SK-N-SH (cell line): ENCODE data around the gene MROH7. TPM values are rescaled to one million over a fixed set of nuclear protein-coding genes. Genes with fewer than 3 reads are reported as not detected.

Experiments
- CTCF ChIA-PET: fragments of 300-600, 350-600 bp; formaldehyde crosslinking; extraction: SDS; loops from one replicate; lab custom pipeline; 2021; lab: Yijun Ruan, JAX
- POLR2A ChIA-PET: fragments of 350-600 bp; sonication (Branson Sonifier 250); formaldehyde crosslinking; extraction: SDS; loops from one replicate; lab custom pipeline; 2020; ENCODE audit warnings: antibody characterized with exemption, inconsistent platforms; lab: Yijun Ruan, JAX
- DNase-seq: peaks from one replicate; pipeline ENCODE4 v3.0.0; 2012
- H2AFZ ChIP-seq: fragments of 200-600 bp; sonication (generic); 2 replicates; pipeline ENCODE4 v1.8.1; 2016; ENCODE audit warnings: antibody characterized with exemption, mild to moderate bottlenecking, low read depth
- H3F3A ChIP-seq: fragments of 200-600 bp; sonication (generic); replicated peaks from 2 replicates; pipeline ENCODE3; 2016; ENCODE audit warnings: antibody characterized with exemption, mild to moderate bottlenecking; ENCODE audit not compliant: insufficient read depth
- H3K27ac ChIP-seq, 2 experiments: fragments of 200-500 bp in 1 of 2; fragments of 200-600 bp in 1 of 2; sonication (Bioruptor generic) in 1 of 2; sonication (generic), shearing (Covaris generic) in 1 of 2; 2 replicates each; pipeline versions ENCODE4 v1.5.1 to v1.6.1; 2014 to 2016; ENCODE audit warnings: low read depth in 2 of 2, inconsistent platforms in 1 of 2, low read length in 1 of 2, mild to moderate bottlenecking in 1 of 2, mixed read lengths in 1 of 2
- H3K27me3 ChIP-seq: fragments of 200-600 bp; sonication (generic), shearing (Covaris generic); 2 replicates; pipeline ENCODE4 v1.6.1; 2016; ENCODE audit warnings: mixed run types; ENCODE audit not compliant: insufficient read depth
- H3K36me3 ChIP-seq, 2 experiments: fragments of 200-500 bp in 1 of 2; fragments of 200-600 bp in 1 of 2; sonication (Bioruptor generic) in 1 of 2; sonication (generic) in 1 of 2; replicated peaks in 1 of 2; 2 replicates each; pipeline versions ENCODE3 to v1.5.1; 2014 to 2016; ENCODE audit warnings: low read length in 1 of 2, mild to moderate bottlenecking in 1 of 2; ENCODE audit not compliant: insufficient read depth in 2 of 2, control insufficient read depth in 1 of 2
- H3K4me1 ChIP-seq, 2 experiments: fragments of 200-500 bp in 1 of 2; fragments of 200-600 bp in 1 of 2; sonication (Bioruptor generic) in 1 of 2; sonication (generic), shearing (Covaris generic) in 1 of 2; 2 replicates each; pipeline versions ENCODE4 v1.5.1 to v1.6.1; 2014 to 2016; ENCODE audit warnings: low read depth in 1 of 2, low read length in 1 of 2, mixed run types in 1 of 2; ENCODE audit not compliant: insufficient read depth in 2 of 2, control insufficient read depth in 1 of 2
- H3K4me2 ChIP-seq: fragments of 200-600 bp; sonication (generic), shearing (Covaris generic); 2 replicates; pipeline ENCODE4 v1.6.1; 2017; ENCODE audit warnings: mixed run types
- H3K4me3 ChIP-seq, 2 experiments: fragments of 200-500 bp in 1 of 2; fragments of 200-600 bp in 1 of 2; sonication (Bioruptor generic) in 1 of 2; sonication (generic), shearing (Covaris generic) in 1 of 2; 2 replicates each; pipeline versions ENCODE4 v1.5.1 to v1.8.1; 2014 to 2016; ENCODE audit warnings: low read depth in 2 of 2, inconsistent platforms in 1 of 2, low read length in 1 of 2, mild to moderate bottlenecking in 1 of 2, mixed read lengths in 1 of 2, moderate library complexity in 1 of 2
- H3K79me2 ChIP-seq: fragments of 200-600 bp; sonication (generic); 2 replicates; pipeline ENCODE4 v1.8.1; 2017; ENCODE audit warnings: mild to moderate bottlenecking; ENCODE audit not compliant: insufficient read depth
- H3K9ac ChIP-seq: fragments of 200-600 bp; sonication (generic); 2 replicates; pipeline ENCODE4 v1.6.1; 2017; ENCODE audit warnings: mixed run types
- H3K9me2 ChIP-seq: fragments of 200-600 bp; sonication (generic); 2 replicates; pipeline ENCODE4 v1.6.1; 2017; ENCODE audit warnings: mixed run types
- H3K9me3 ChIP-seq: fragments of 200-600 bp; sonication (generic); 2 replicates; pipeline ENCODE4 v1.6.1; 2017; ENCODE audit warnings: mixed run types, mild to moderate bottlenecking, moderate library complexity
- H4K20me1 ChIP-seq: fragments of 200-600 bp; sonication (generic); 2 replicates; pipeline ENCODE4 v1.6.1; 2017; ENCODE audit warnings: mild to moderate bottlenecking, mixed run types; ENCODE audit not compliant: insufficient read depth
- EP300 ChIP-seq, 2 experiments: IDR thresholded peaks; 2 replicates each; pipeline versions ENCODE4 v1.4.0 to v1.6.1; 2012; ENCODE audit warnings: borderline replicate concordance in 1 of 2, low read depth in 1 of 2, low read length in 1 of 2
- EZH2phosphoT487 ChIP-seq: fragments of 200-600 bp; sonication (generic); IDR thresholded peaks from 2 replicates; pipeline ENCODE4 v1.6.1; 2017; ENCODE audit warnings: low read depth, mixed run types, mild to moderate bottlenecking, antibody characterized with exemption, moderate library complexity, borderline replicate concordance
- FOSL2 ChIP-seq: IDR thresholded peaks from 2 replicates; pipeline ENCODE4 v1.4.0; 2012; ENCODE audit warnings: low read depth, mild to moderate bottlenecking, moderate library complexity, borderline replicate concordance
- GABPA ChIP-seq: IDR thresholded peaks from 2 replicates; pipeline ENCODE4 v1.4.0; 2012; ENCODE audit warnings: low read depth, mild to moderate bottlenecking
- GATA2 ChIP-seq: sonication (generic); formaldehyde crosslinking; IDR thresholded peaks from 2 replicates; pipeline ENCODE4 v1.5.0; 2020; ENCODE audit warnings: mild to moderate bottlenecking, missing genetic modification reagents
- MEF2A ChIP-seq: IDR thresholded peaks from 2 replicates; pipeline ENCODE4 v1.4.0; 2012; ENCODE audit warnings: low read depth, borderline replicate concordance
- MXI1 ChIP-seq: IDR thresholded peaks from 2 replicates; pipeline ENCODE4 v1.6.1; 2012; ENCODE audit warnings: mild to moderate bottlenecking, low read depth, low read length, improper control_type of control experiment
- NFIC ChIP-seq: IDR thresholded peaks from 2 replicates; pipeline ENCODE4 v1.4.0; 2012; ENCODE audit warnings: borderline replicate concordance
- NRF1 ChIP-seq: IDR thresholded peaks from 2 replicates; pipeline ENCODE4 v1.6.1; 2012; ENCODE audit warnings: low read depth, mild to moderate bottlenecking, low read length
- RAD21 ChIP-seq: IDR thresholded peaks from 2 replicates; pipeline ENCODE4 v1.6.1; 2012; ENCODE audit warnings: mild to moderate bottlenecking, low read length
- RCOR1 ChIP-seq: fragments of 150-350 bp; IDR thresholded peaks from 2 replicates; pipeline ENCODE4 v1.6.1; 2017; ENCODE audit warnings: antibody characterized with exemption, low read length
- RFX5 ChIP-seq: IDR thresholded peaks from 2 replicates; pipeline ENCODE4 v1.6.1; 2012; ENCODE audit warnings: mild to moderate bottlenecking, improper control_type of control experiment, low read length
- SIN3A ChIP-seq: IDR thresholded peaks from 2 replicates; pipeline ENCODE4 v1.6.1; 2012; ENCODE audit warnings: low read depth, mild to moderate bottlenecking, low read length, moderate library complexity, borderline replicate concordance
- SMC3 ChIP-seq: IDR thresholded peaks from 2 replicates; pipeline ENCODE4 v1.6.1; 2012; ENCODE audit warnings: low read depth, low read length, improper control_type of control experiment
- TCF12 ChIP-seq: IDR thresholded peaks from 2 replicates; pipeline ENCODE4 v1.4.0; 2012
- TEAD4 ChIP-seq: IDR thresholded peaks from 2 replicates; pipeline ENCODE4 v1.4.0; 2012; ENCODE audit warnings: mild to moderate bottlenecking, borderline replicate concordance; ENCODE audit not compliant: insufficient read depth
- USF1 ChIP-seq: IDR thresholded peaks from 2 replicates; pipeline ENCODE4 v1.4.0; 2012; ENCODE audit warnings: low read depth, borderline replicate concordance
- WGBS: methylation state at CpG from one replicate; pipeline ENCODE4 v1.1.6; 2017; ENCODE audit warnings: low lambda C conversion rate; 5-methylcytosine and 5-hydroxymethylcytosine counted together
- polyA plus RNA-seq, 3 experiments: library from polyadenylated mRNA; depleted of rRNA; stranded (reverse); fragments of >200 nt; gene quantifications; 2 replicates each; pipeline ENCODE4 v1.2.3, GENCODE V29; 2012
- TF ChIP-seq, protein P1 (sequence below): IDR thresholded peaks from 2 replicates; pipeline ENCODE4 v1.4.0; 2012; ENCODE audit warnings: low read depth
- TF ChIP-seq, protein P2 (sequence below): IDR thresholded peaks from 2 replicates; pipeline ENCODE4; 2012
- TF ChIP-seq, protein P3 (sequence below): fragments of 150-350 bp; IDR thresholded peaks from 2 replicates; pipeline ENCODE4 v1.6.1; 2016; ENCODE audit warnings: mild to moderate bottlenecking, low read depth, low read length

The MROH7 gene
- polyA plus RNA-seq, 1 of the 3 experiments (the other 2 are of a cell fraction): 0.51 TPM

GRCh38 chr1:54667797-54668196 lies 26.2 kb downstream of the MROH7 start (continued):
- no peak for TF ChIP-seq EZH2phosphoT487
- TF ChIP-seq, protein P1, sequence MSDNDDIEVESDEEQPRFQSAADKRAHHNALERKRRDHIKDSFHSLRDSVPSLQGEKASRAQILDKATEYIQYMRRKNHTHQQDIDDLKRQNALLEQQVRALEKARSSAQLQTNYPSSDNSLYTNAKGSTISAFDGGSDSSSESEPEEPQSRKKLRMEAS: no peak
- TF ChIP-seq GABPA: no peak
- no peak for TF ChIP-seq USF1

DNA sequence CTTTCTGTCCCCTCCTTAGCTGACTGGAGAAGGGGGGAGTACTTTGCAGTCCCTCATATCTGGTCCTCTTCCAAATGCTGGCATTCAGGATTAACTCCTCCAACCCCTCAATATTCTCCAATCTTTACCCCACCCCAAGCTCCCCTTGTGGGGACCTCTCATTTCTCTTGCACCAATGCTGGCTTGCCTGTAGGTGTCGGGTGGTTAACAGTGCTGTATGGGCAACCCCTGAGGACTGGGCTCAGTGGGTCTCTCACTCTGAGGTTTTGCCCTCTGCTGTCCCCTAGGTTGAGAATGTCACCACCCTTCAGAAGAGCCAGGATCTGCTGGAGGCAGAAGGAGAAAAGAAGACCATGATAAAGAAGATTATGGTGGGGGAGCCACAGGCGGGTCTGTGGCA lies 27.0 kb downstream of the MROH7 start:
- no peaks in the 10 kb centered on the region for H3K9me2 ChIP-seq
- no peaks in the 10 kb centered on the region; the same call in 1 of the 2 replicates for H3K27me3 ChIP-seq
- no peak overlapping the region for H3K4me3 ChIP-seq
- no peak overlapping the region for H3K27ac ChIP-seq
- TF ChIP-seq TCF12: no peak
- TF ChIP-seq, protein P2, sequence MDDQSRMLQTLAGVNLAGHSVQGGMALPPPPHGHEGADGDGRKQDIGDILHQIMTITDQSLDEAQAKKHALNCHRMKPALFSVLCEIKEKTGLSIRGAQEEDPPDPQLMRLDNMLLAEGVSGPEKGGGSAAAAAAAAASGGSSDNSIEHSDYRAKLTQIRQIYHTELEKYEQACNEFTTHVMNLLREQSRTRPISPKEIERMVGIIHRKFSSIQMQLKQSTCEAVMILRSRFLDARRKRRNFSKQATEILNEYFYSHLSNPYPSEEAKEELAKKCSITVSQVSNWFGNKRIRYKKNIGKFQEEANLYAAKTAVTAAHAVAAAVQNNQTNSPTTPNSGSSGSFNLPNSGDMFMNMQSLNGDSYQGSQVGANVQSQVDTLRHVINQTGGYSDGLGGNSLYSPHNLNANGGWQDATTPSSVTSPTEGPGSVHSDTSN: no peak
- TF ChIP-seq MXI1: no peak
- no peak for TF ChIP-seq GATA2
- no peak for TF ChIP-seq FOSL2
- TF ChIP-seq, protein P1: no peak
- no peak for TF ChIP-seq GABPA
- TF ChIP-seq SIN3A: no peak
- TF ChIP-seq MEF2A: no peak
- TF ChIP-seq EP300 (IDR thresholded peaks at IDR 0.05; ENCODE audit: borderline replicate concordance in 1 of 2, low read depth in 1 of 2, low read length in 1 of 2): no peak
- TF ChIP-seq, protein P3, sequence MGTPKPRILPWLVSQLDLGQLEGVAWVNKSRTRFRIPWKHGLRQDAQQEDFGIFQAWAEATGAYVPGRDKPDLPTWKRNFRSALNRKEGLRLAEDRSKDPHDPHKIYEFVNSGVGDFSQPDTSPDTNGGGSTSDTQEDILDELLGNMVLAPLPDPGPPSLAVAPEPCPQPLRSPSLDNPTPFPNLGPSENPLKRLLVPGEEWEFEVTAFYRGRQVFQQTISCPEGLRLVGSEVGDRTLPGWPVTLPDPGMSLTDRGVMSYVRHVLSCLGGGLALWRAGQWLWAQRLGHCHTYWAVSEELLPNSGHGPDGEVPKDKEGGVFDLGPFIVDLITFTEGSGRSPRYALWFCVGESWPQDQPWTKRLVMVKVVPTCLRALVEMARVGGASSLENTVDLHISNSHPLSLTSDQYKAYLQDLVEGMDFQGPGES: no peak
- TF ChIP-seq RCOR1: no peak
- no peak for TF ChIP-seq RAD21
- TF ChIP-seq NRF1: no peak
- no peak for TF ChIP-seq SMC3
- TF ChIP-seq USF1: no peak
- no peak for TF ChIP-seq RFX5
- no peak for TF ChIP-seq NFIC
- no peak for TF ChIP-seq TEAD4
- POLR2A ChIA-PET: no interaction called here
- H3F3A ChIP-seq: no peaks in the 10 kb centered on the region
- CTCF ChIA-PET: interaction anchor here (0.6 to 0.8 kb wide), 2 partner anchors 18 to 287 kb away, joined by 3 read pairs; no protein-coding TSS in a partner anchor
- H3K79me2 ChIP-seq: no peaks in the 10 kb centered on the region
- no peaks in the 10 kb centered on the region for H4K20me1 ChIP-seq
- no peaks in the 10 kb centered on the region for H3K4me1 ChIP-seq
- WGBS: 67% methylated on average over 2 of the region's 2 CpGs
- H3K4me2 ChIP-seq: no peak overlapping the region
- H3K36me3 ChIP-seq: no peaks in the 10 kb centered on the region
- no peak overlapping the region for H3K9ac ChIP-seq
- no peak overlapping the region for H2AFZ ChIP-seq
- no peaks in the 10 kb centered on the region for H3K9me3 ChIP-seq
- DNase-seq: no peak
